ENCODE measurements around the gene PLLP. TPM values are rescaled to one million over a fixed set of nuclear protein-coding genes. Genes with fewer than 3 reads are reported as not detected.

PLLP gene
- total RNA-seq, 2 experiments from 2014 or later: 0.25 to 0.41 TPM

DNA sequence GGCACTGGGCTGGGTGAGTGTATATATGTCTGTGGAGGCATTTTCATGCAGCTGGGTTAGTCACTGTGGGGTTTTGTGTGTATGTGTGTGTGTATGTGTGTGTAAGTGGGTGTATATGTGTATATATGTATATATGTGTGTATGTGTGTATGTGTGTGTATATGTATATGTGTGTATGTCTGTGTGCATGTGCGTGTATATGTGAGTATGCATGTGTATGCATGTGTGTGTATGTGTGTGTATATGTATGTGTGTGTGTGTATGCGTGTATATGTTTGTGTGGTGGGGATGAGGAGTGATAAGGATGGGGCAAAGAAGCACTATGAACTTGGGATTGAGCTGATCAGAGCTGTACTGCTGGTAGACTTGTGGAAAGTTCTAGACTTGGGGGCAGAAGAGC lies 29.0 kb upstream of the PLLP start:
- Mint-ChIP-seq H3K4me1 (ENCODE audit: low read depth) (peaks cover 19% of the 10 kb centered on the region), H3K27me3 (ENCODE audit: low read depth) (no peaks in the 10 kb centered on the region), H3K9me3 (no peaks in the 10 kb centered on the region), H3K36me3 (ENCODE audit: low read depth) (no peaks in the 10 kb centered on the region), H3K4me3 (no peak overlapping the region), H3K27ac (no peak overlapping the region)
- intact Hi-C loops (cut with micrococcal nuclease): no loop called here
- CTCF ChIA-PET: interaction anchor here (0.8 to 1.7 kb wide), 4 partner anchors 13 to 207 kb away, joined by 3 to 10 read pairs (median 4); no protein-coding TSS in a partner anchor
- DNase-seq: no peak

DNA sequence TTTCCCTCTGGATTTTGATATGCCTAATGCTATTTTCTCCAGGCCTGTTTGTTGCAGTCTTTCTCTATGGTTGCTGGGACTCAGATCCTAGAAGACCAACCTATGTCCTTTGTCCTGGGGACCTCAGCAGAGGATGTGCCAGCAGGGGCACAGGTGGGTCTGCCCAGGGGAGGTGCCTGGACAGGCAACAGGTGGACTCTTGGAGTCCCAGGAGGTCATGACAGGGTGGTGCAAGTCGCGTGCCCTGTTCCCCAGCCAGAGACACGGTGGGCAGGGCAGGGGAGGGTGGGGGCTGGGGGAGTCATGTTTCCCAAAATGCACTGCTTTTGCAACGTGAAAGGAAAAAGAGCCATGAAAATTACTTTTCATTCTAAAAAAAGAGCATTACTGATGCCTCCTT lies 26.3 kb upstream of the PLLP start:
- intact Hi-C loops (cut with micrococcal nuclease): no loop called here
- H3K4me1 Mint-ChIP-seq (ENCODE audit: low read depth): peaks cover 17% of the 10 kb centered on the region
- H3K27me3 Mint-ChIP-seq (ENCODE audit: low read depth): no peaks in the 10 kb centered on the region
- H3K4me3 Mint-ChIP-seq: no peak overlapping the region
- H3K9me3 Mint-ChIP-seq: no peaks in the 10 kb centered on the region
- H3K36me3 Mint-ChIP-seq (ENCODE audit: low read depth): no peaks in the 10 kb centered on the region
- DNase-seq: no peak
- CTCF ChIA-PET: interaction anchor here (0.5 kb wide), 1 partner anchor 11 kb away, joined by 3 read pairs; no protein-coding TSS in a partner anchor
- no peak overlapping the region for H3K27ac Mint-ChIP-seq

DNA sequence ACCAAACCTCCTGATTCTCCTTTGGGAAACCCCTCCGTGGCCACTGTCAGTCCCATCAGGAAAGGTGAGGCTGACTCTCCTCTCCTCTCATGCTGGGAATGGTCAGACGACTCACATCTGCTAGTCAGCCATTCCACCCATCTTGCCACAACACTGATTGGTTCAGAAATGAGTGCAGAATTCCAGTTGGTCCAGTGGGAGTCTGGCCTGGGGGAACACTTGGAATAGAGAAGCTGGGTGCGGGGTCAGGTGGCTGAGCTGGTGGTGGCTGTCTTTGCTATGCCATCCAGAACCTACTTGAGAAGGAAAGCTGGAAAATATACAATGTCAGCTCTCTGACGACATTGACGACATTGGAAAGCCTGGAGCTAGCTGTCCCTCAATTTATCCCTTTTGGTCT lies 23.6 kb upstream of the PLLP start:
- intact Hi-C loops (cut with micrococcal nuclease): no loop called here
- CTCF ChIA-PET: interaction anchor here (0.6 to 1.6 kb wide), 2 partner anchors 109 to 301 kb away, joined by 3 to 9 read pairs; no protein-coding TSS in a partner anchor

DNA sequence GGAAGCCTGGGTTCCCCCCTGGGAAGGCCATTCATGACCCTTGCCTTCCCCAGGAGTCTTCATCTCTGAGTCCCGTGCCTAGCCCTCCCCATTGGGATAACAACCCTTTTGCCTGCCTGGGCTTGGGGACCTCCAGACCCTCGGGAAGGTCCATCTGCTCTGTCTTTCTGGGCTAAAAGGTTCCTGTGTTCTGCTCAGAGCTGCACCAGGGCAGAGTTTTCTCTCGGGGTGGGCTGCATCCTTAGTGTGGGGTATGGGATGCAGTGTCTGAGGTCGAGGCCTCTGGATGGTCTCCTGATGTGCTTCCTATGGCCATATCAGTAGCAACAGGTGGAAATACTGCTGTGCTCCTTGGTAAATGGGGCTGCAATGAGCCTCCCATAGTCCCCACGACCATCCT lies 22.9 kb upstream of the PLLP start:
- Mint-ChIP-seq H3K4me3 (no peak overlapping the region), H3K36me3 (ENCODE audit: low read depth) (no peaks in the 10 kb centered on the region), H3K9me3 (no peaks in the 10 kb centered on the region), H3K4me1 (ENCODE audit: low read depth) (peaks cover 4% of the 10 kb centered on the region), H3K27ac (no peak overlapping the region), H3K27me3 (ENCODE audit: low read depth) (no peaks in the 10 kb centered on the region)
- CTCF ChIA-PET: interaction anchor here (1.4 to 1.6 kb wide), 2 partner anchors 110 to 112 kb away, joined by 5 to 9 read pairs; no protein-coding TSS in a partner anchor
- intact Hi-C loops (cut with micrococcal nuclease): no loop called here
- no peak for DNase-seq

More for the DNA sequence above, 23.6 kb upstream of the PLLP start:
- Mint-ChIP-seq H3K36me3 (ENCODE audit: low read depth) (no peaks in the 10 kb centered on the region), H3K27ac (no peak overlapping the region), H3K4me3 (no peak overlapping the region), H3K4me1 (ENCODE audit: low read depth) (peaks cover 4% of the 10 kb centered on the region), H3K27me3 (ENCODE audit: low read depth) (no peaks in the 10 kb centered on the region), H3K9me3 (no peaks in the 10 kb centered on the region)
- no peak for DNase-seq

DNA sequence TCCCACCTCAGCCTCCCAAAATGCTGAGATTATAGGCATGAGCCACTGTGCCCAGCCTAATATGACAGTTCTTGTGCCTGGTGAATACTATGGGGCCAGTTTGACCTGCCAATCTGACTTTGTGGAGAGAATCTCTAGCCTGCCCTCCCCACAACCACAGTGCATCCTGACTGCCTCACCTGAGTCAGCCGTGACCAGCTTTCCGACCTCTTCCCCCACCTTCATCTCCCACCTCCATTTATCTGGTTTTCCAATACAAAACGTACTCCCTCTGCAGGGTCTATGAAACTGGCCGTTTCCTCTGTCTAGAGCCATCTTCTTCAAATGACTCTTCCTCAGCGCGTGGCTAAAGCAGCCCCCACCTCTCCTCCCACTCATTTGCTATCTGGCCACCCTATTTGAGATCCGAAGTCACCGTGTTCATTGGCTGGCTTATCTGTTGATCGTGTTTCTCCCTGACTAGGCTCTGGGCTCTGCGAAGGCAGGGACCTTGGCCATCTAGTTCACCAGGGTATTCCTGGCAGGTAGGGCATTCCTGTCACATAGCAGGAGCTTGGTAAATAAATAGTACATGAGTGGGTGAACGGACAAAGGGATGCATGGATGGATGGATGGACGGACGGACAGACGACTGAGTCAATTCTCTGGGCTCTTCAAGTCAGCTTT lies 22.3 kb upstream of the PLLP start:
- no peak overlapping the region for H3K4me3 Mint-ChIP-seq
- no peaks in the 10 kb centered on the region for H3K27me3 Mint-ChIP-seq (ENCODE audit: low read depth)
- intact Hi-C loops (cut with micrococcal nuclease): no loop called here
- no peaks in the 10 kb centered on the region for H3K9me3 Mint-ChIP-seq
- no peak overlapping the region for H3K27ac Mint-ChIP-seq
- no peaks in the 10 kb centered on the region for H3K36me3 Mint-ChIP-seq (ENCODE audit: low read depth)
- peaks cover 4% of the 10 kb centered on the region for H3K4me1 Mint-ChIP-seq (ENCODE audit: low read depth)
- DNase-seq: no peak
- CTCF ChIA-PET: interaction anchor here (1.4 to 1.6 kb wide), 2 partner anchors 110 to 112 kb away, joined by 5 to 9 read pairs; no protein-coding TSS in a partner anchor

DNA sequence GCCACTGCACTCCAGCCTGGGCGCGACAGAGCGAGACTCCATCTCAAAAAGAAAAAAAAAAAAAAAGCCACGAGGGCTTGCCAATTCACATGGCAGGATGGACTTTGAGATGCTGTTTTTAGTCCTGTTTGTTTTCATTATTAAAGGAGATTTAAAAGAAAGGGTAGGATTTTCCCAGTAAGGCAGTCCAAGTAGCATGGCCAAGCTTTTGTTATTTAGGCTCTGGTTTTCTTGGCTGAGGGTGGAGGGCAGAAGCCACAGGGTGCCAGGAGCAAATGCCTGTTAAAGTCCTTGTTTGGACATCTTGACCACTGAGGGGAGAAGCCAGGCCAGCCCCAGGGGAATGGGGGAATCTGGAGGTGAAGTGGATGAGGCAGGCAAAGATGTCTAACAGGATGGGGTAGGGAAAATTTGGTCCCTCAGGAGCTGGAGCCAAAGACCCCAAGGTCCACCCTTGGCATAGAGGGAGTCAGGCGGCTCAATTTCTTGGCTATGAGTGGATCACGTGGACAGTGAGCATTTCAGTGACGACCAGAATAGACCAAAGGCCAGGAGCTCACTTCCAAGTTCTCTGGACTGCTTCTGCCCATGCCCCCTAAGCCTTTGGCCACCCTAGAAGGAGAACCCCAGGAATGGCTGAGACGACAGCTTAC lies 20.8 kb upstream of the PLLP start:
- intact Hi-C loops (cut with micrococcal nuclease): no loop called here
- DNase-seq: no peak
- H3K27ac Mint-ChIP-seq: no peak overlapping the region
- H3K4me1 Mint-ChIP-seq (ENCODE audit: low read depth): peaks cover 4% of the 10 kb centered on the region
- H3K9me3 Mint-ChIP-seq: no peaks in the 10 kb centered on the region
- H3K36me3 Mint-ChIP-seq (ENCODE audit: low read depth): no peaks in the 10 kb centered on the region
- CTCF ChIA-PET: interaction anchor here (7.4 kb wide), 1 partner anchor 113 kb away, joined by 191 read pairs; no protein-coding TSS in a partner anchor
- peaks cover 2% of the 10 kb centered on the region for H3K27me3 Mint-ChIP-seq (ENCODE audit: low read depth)
- H3K4me3 Mint-ChIP-seq: no peak overlapping the region

DNA sequence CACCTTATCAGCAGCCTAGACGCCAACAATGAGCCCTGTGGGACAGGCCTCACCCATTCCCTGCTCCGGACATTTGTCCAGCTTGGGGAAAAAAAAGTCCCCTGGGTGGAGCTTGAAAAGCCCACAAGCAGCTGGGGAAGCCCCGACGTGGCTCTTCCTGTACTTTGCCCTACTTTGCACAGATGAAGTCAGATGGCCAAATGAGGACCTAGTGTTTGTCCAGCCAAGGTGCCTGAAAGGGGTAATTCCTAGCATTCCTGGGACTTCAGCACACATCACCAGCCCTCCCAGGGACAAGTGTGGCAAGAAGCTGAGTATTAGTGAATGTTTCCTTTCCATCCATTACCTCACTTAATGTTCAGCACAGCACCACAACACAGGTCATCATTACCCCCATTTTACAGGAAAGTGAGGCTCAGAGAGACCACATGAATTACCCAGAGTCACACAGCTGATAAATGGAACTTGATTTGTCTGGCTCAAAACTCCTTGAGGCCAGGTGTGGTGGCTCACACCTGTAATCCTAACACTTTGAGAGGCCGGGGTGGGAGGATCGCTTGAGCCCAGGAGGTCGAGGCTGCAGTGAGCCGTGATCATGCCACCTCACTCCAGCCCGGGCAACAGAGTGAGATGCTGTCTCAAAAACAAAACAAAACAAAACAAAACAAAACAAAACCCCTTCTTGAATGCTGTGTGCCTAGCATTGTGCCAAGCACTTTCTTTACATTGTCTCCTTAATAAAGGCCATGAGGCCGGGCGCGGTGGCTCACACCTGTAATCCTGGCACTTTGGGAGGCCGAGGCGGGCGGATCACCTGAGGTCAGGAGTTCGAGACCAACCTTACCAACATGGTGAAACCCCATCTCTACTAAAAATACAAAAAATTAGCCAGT lies 19.9 kb upstream of the PLLP start:
- peaks cover 2% of the 10 kb centered on the region for H3K27me3 Mint-ChIP-seq (ENCODE audit: low read depth)
- intact Hi-C loops (cut with micrococcal nuclease): no loop called here
- H3K4me3 Mint-ChIP-seq: no peak overlapping the region
- H3K9me3 Mint-ChIP-seq: no peaks in the 10 kb centered on the region
- peaks cover 4% of the 10 kb centered on the region for H3K4me1 Mint-ChIP-seq (ENCODE audit: low read depth)
- no peak overlapping the region for H3K27ac Mint-ChIP-seq
- no peak for DNase-seq
- CTCF ChIA-PET: interaction anchor here (0.9 to 7.4 kb wide), 3 partner anchors 107 to 118 kb away, joined by 3 to 191 read pairs (median 3); no protein-coding TSS in a partner anchor
- no peaks in the 10 kb centered on the region for H3K36me3 Mint-ChIP-seq (ENCODE audit: low read depth)

DNA sequence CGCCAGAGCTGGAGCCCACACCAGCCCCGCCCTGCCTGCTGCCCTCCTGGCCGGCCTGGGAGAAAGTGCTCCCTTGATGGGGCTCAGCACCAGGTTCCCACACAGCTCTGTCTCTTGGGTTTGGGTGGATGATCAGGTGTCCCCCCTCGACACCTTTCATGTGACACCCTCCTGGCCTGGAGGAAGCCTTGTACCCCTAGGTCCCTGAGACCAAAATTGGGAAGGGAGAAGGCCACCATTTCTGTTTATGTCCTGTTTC lies 19.4 kb upstream of the PLLP start:
- Mint-ChIP-seq H3K4me1 (ENCODE audit: low read depth) (peaks cover 4% of the 10 kb centered on the region), H3K4me3 (no peak overlapping the region), H3K27ac (no peak overlapping the region), H3K36me3 (ENCODE audit: low read depth) (no peaks in the 10 kb centered on the region), H3K9me3 (no peaks in the 10 kb centered on the region), H3K27me3 (ENCODE audit: low read depth) (peaks cover 2% of the 10 kb centered on the region)
- CTCF ChIA-PET: interaction anchor here (0.9 to 7.4 kb wide), 3 partner anchors 108 to 118 kb away, joined by 3 to 191 read pairs (median 3); no protein-coding TSS in a partner anchor
- intact Hi-C loops (cut with micrococcal nuclease): no loop called here
- DNase-seq: no peak

DNA sequence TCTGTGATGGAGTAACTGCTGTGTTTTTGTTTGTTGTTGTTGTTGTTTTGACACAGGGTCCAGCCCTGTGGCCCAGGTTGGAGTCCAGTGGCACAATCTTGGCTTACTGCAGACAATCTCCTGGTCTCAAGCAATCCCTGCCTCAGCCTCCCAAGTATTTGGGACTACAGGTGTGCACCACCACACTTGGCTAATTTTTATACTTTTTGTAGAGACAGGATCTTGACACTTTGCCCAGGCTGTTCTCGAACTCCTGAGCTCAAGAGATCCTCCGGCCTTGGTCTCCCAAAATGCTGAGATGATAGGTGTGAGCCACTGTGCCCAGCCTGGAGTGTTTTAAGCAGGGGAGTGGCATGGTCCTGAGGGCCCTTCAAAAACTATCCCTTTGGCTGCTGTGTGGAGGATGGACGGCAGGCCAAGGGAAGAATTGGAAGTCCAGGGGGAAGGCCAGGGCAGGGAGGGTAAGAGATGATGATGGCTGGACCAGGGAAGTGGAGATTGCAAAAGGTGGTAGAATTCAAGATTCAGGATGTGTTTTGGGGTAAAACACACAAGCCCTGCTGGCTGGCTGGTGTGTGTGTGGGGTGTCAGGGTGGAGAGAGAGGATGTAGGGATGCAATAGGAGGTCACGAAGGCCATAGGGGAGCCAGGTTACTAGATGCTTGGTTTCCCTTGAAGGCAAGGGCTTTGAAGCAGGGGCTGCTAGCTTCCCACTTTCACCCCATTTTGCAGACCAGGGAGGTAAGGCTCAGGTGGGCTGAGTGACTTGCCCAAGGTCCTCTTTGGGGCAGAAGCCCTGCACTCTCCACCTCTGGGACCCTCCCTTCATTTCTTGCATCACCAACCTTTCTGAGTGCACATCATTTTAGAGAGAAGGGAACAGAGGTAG lies 18.8 kb upstream of the PLLP start:
- no peaks in the 10 kb centered on the region for H3K36me3 Mint-ChIP-seq (ENCODE audit: low read depth)

DNA sequence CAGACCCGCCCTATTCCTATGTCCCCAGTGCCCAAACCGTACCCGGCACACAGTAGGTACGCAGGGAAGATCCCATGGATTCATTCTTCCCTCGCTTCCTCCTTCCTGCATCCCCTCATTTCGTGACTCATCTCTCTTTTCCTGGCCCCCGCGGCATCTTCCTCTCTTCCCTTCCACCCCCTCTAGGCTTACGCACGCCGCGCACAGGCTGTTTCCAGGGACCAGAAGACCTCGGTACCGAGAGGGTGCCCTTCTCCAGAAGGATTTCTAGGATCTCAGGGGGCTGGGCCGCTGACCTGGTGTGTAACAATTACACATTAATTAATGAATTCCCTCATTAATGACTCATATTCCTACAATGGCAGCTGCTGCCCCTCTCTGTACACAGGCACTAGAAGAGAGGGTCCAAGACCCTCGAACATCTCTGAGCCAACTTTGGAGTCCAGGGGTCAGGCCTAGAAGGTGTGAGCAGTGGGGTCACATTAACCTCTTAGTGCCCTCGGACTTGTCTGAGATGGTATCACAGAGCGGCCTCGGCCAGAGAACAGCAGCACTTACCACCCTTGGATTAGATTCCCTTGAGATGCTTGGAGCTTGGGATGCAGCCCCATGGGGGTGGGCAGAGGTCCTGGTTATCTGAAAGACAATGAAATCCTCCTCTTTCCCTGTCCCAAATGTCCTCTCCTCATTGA lies 16.8 kb upstream of the PLLP start:
- no peak for DNase-seq
- no peaks in the 10 kb centered on the region for H3K9me3 Mint-ChIP-seq
- peak overlapping the region; percentile 15 for H3K4me3 Mint-ChIP-seq
- H3K36me3 Mint-ChIP-seq (ENCODE audit: low read depth): no peaks in the 10 kb centered on the region
- CTCF ChIA-PET: interaction anchor here (1.0 to 7.4 kb wide), 17 partner anchors 11 to 360 kb away, joined by 3 to 191 read pairs (median 4); partner anchors contain the start of genes CCL22 and POLR2C
- intact Hi-C loops (cut with micrococcal nuclease): loop anchor here (2.0 kb wide), 3 partner anchors 76 to 348 kb away; no protein-coding TSS in a partner anchor
- H3K27ac Mint-ChIP-seq: no peak overlapping the region
- peaks cover 8% of the 10 kb centered on the region for H3K4me1 Mint-ChIP-seq (ENCODE audit: low read depth)
- peaks cover 2% of the 10 kb centered on the region for H3K27me3 Mint-ChIP-seq (ENCODE audit: low read depth)

More for the DNA sequence above, 18.8 kb upstream of the PLLP start:
- H3K27me3 Mint-ChIP-seq (ENCODE audit: low read depth): peaks cover 2% of the 10 kb centered on the region
- CTCF ChIA-PET: interaction anchor here (0.9 to 7.4 kb wide), 6 partner anchors 107 to 213 kb away, joined by 3 to 191 read pairs (median 4); no protein-coding TSS in a partner anchor
- intact Hi-C loops (cut with micrococcal nuclease): no loop called here
- H3K4me3 Mint-ChIP-seq: no peak overlapping the region
- no peaks in the 10 kb centered on the region for H3K9me3 Mint-ChIP-seq
- H3K27ac Mint-ChIP-seq: no peak overlapping the region
- H3K4me1 Mint-ChIP-seq (ENCODE audit: low read depth): peaks cover 4% of the 10 kb centered on the region
- no peak for DNase-seq
